Endothelial cell of umbilical vein (primary cell): Measurements from ENCODE around the gene SETD3. TPM values are rescaled to one million over a fixed set of nuclear protein-coding genes. Genes with fewer than 3 reads are reported as not detected.

ENCODE experiments used
- BruUV-seq: library from RNA; stranded (reverse); fragments of 400-500 nt; replicated peaks from 2 replicates; lab custom pipeline; 2021; lab: Mats Ljungman, UMichigan
- CTCF ChIA-PET: fragments of 300-600, 350-600 bp; sonication (Branson Sonifier 250); formaldehyde crosslinking; loops from one replicate; lab custom pipeline; 2021; ENCODE audit warnings: antibody characterized with exemption, inconsistent platforms; lab: Charles Lee
- POLR2A ChIA-PET: fragments of 300-600, 350-600 bp; sonication (Branson Sonifier 250); formaldehyde crosslinking; loops from one replicate; lab custom pipeline; 2021; ENCODE audit warnings: antibody characterized with exemption, inconsistent platforms; lab: Charles Lee
- DNase-seq: peaks from one replicate; pipeline ENCODE4 v3.0.0-alpha.2; 2011; ENCODE audit warnings: low read depth, low spot score
- FAIRE-seq: peaks from 2 replicates; lab custom pipeline; 2011; peaks lifted over from hg19 to GRCh38; lab: Jason Lieb, UNC
- H2AFZ ChIP-seq: 2 replicates; pipeline ENCODE4 v1.6.0; 2012; ENCODE audit warnings: low read depth, low read length, control low read depth, inconsistent platforms
- H3K27ac ChIP-seq: 2 replicates; pipeline ENCODE4 v1.5.1; 2011; ENCODE audit warnings: low read depth, mild to moderate bottlenecking, control low read depth, low read length, moderate library complexity; ENCODE audit not compliant: insufficient read depth
- H3K27me3 ChIP-seq, 2 experiments: 2 replicates each; pipeline versions ENCODE4 v1.6.0 to v1.6.1; 2011; ENCODE audit warnings: low read length in 2 of 2, mixed read lengths in 1 of 2; ENCODE audit not compliant: control insufficient read depth in 2 of 2, insufficient read depth in 2 of 2
- H3K36me3 ChIP-seq, 2 experiments: 2 replicates in 1 of 2; 3 replicates in 1 of 2; pipeline ENCODE4 v1.5.1; 2011; ENCODE audit warnings: low read length in 2 of 2, mild to moderate bottlenecking in 1 of 2, moderate library complexity in 1 of 2; ENCODE audit not compliant: control insufficient read depth in 2 of 2, insufficient read depth in 2 of 2; ENCODE audit errors: extremely low read depth in 1 of 2
- H3K4me1 ChIP-seq: 3 replicates; pipeline ENCODE4 v1.5.1; 2011; ENCODE audit warnings: mild to moderate bottlenecking, low read length; ENCODE audit not compliant: control insufficient read depth, insufficient read depth; ENCODE audit errors: extremely low read depth
- H3K4me2 ChIP-seq: 2 replicates; pipeline ENCODE4 v1.6.1; 2011; ENCODE audit warnings: low read length, control low read depth, mixed read lengths; ENCODE audit not compliant: insufficient read depth
- H3K4me3 ChIP-seq, 3 experiments: fragments of 200-600 bp in 1 of 3; sonication (generic), shearing (Covaris generic) in 1 of 3; replicated peaks in 1 of 3; 2 replicates each; pipeline ENCODE4 v1.5.1; 2011 to 2016; ENCODE audit warnings: control low read depth in 3 of 3, low read length in 3 of 3, mild to moderate bottlenecking in 2 of 3, inconsistent platforms in 1 of 3, low read depth in 1 of 3, moderate library complexity in 1 of 3; ENCODE audit not compliant: insufficient read depth in 1 of 3
- H3K79me2 ChIP-seq: 2 replicates; pipeline ENCODE4 v1.6.0; 2012; ENCODE audit warnings: low read length, inconsistent platforms; ENCODE audit not compliant: control insufficient read depth, insufficient read depth
- H3K9ac ChIP-seq: replicated peaks from 2 replicates; pipeline ENCODE3; 2011; ENCODE audit warnings: low read length, control low read depth; ENCODE audit not compliant: insufficient read depth; ENCODE audit errors: extremely low read depth
- H3K9me1 ChIP-seq: replicated peaks from 3 replicates; pipeline ENCODE4 v1.6.0; 2011; ENCODE audit warnings: mild to moderate bottlenecking, low read length; ENCODE audit not compliant: control insufficient read depth, insufficient read depth; ENCODE audit errors: extremely low read depth
- H3K9me3 ChIP-seq: replicated peaks from 2 replicates; pipeline ENCODE4 v1.5.1; 2012; ENCODE audit warnings: low read length, inconsistent platforms; ENCODE audit not compliant: control insufficient read depth, insufficient read depth
- H4K20me1 ChIP-seq: replicated peaks from 2 replicates; pipeline ENCODE3; 2011; ENCODE audit warnings: mild to moderate bottlenecking, low read length; ENCODE audit not compliant: control insufficient read depth, insufficient read depth; ENCODE audit errors: extremely low read depth
- CTCF ChIP-seq, 2 donors: IDR thresholded peaks; 1 replicate in 1 of 2; 2 replicates in 1 of 2; pipeline ENCODE4 v1.5.1; 2011; ENCODE audit warnings: low read length in 2 of 2, mild to moderate bottlenecking in 2 of 2, moderate library complexity in 2 of 2, control low read depth in 1 of 2, inconsistent platforms in 1 of 2, low read depth in 1 of 2; ENCODE audit not compliant: insufficient read depth in 1 of 2; ENCODE audit errors: extremely low read depth in 1 of 2
- EZH2 ChIP-seq: IDR thresholded peaks from 2 replicates; pipeline ENCODE4 v1.6.1; 2012; ENCODE audit warnings: borderline replicate concordance, low read depth, mild to moderate bottlenecking, moderate library complexity, low read length, inconsistent platforms; ENCODE audit not compliant: severe bottlenecking
- FOS ChIP-seq: IDR thresholded peaks from 2 replicates; pipeline ENCODE4 v1.6.1; 2011; ENCODE audit warnings: mild to moderate bottlenecking, low read length, moderate library complexity, borderline replicate concordance; ENCODE audit not compliant: insufficient read depth
- GATA2 ChIP-seq: IDR thresholded peaks from 2 replicates; pipeline ENCODE4 v1.7.0; 2011; ENCODE audit warnings: low read depth, mild to moderate bottlenecking, moderate library complexity, mixed read lengths, low read length; ENCODE audit not compliant: insufficient read length, insufficient read depth
- JUN ChIP-seq: IDR thresholded peaks from 2 replicates; pipeline ENCODE4 v1.6.1; 2011; ENCODE audit warnings: borderline replicate concordance, low read depth; ENCODE audit not compliant: insufficient read length, insufficient read depth
- MAX ChIP-seq: IDR thresholded peaks from 2 replicates; pipeline ENCODE4 v1.6.1; 2011; ENCODE audit not compliant: insufficient read depth, insufficient read length
- MYC ChIP-seq: IDR thresholded peaks from one replicate; pipeline ENCODE4 v1.6.1; 2011; ENCODE audit warnings: mild to moderate bottlenecking, low read depth, low read length
- POLR2A ChIP-seq: IDR thresholded peaks from 2 replicates; pipeline ENCODE4 v1.6.1; 2012; ENCODE audit warnings: low read depth, mild to moderate bottlenecking, control low read depth, low read length
- POLR2AphosphoS5 ChIP-seq: IDR thresholded peaks from 2 replicates; pipeline ENCODE4 v1.6.1; 2012; ENCODE audit warnings: low read depth, mild to moderate bottlenecking, control low read depth, low read length, moderate library complexity; ENCODE audit not compliant: insufficient read depth
- dilution Hi-C: fragments of 300-500 bp; cut with MboI; formaldehyde crosslinking; loops from one replicate; pipeline ENCODE4 v1.15.0; 2019; ENCODE audit warnings: low sequenced_read_pairs; ENCODE audit not compliant: extremely low pct_ligation_motif_present
- intact Hi-C: fragments of 100-400 bp; cut with micrococcal nuclease; formaldehyde crosslinking; loops from one replicate; pipeline ENCODE4 v1.10.0; 2022
- polyA plus RNA-seq, 4 experiments: library from polyadenylated mRNA; depleted of rRNA in 3 of 4; stranded (reverse) in 3 of 4; unstranded in 1 of 4; fragments of >200 nt; gene quantifications; 2 replicates each; pipeline versions ENCODE4 v1.2.1 to v1.2.3, GENCODE V29; 2011 to 2012; ENCODE audit warnings: missing spikeins in 1 of 4
- total RNA-seq: library from RNA; stranded (reverse); gene quantifications from 2 replicates; pipeline ENCODE4 v1.2.3, GENCODE V29; 2021

Gene SETD3
- total and polyA plus RNA-seq, 2 donors (not counting 3 experiments of a cell fraction or from before 2014, with no cell fraction given) = 18.1 to 53.1 TPM

GRCh38 chr14:99520571-99521081 lies 40.0 kb upstream of the SETD3 start:
- Histone ChIP-seq H3K79me2 (no peaks in the 10 kb centered on the region), H2AFZ (no peak overlapping the region), H3K4me2 (no peak overlapping the region), H3K27ac (no peak overlapping the region), H3K9me1 (no peaks in the 10 kb centered on the region), H3K27me3 (no peaks in the 10 kb centered on the region), H3K36me3 (no peaks in the 10 kb centered on the region), H3K4me1 (peaks cover 9% of the 10 kb centered on the region), H3K9ac (no peak overlapping the region), H3K4me3 (no peak overlapping the region), H4K20me1 (no peaks in the 10 kb centered on the region), H3K9me3 (no peaks in the 10 kb centered on the region)
- CTCF ChIA-PET = interaction anchor here (1.1 to 6.1 kb wide), 3 partner anchors 18 to 109 kb away, joined by 3 to 52 read pairs (median 3); no protein-coding TSS in a partner anchor
- POLR2A ChIA-PET = no interaction called here
- no peak for DNase-seq
- FAIRE-seq = no peak
- dilution Hi-C loops (no loop called here), intact Hi-C loops (loop anchor here (5.0 kb wide), 1 partner anchor 427 kb away; no protein-coding TSS in a partner anchor)
- TF ChIP-seq MAX (no peak), FOS (no peak), POLR2A (no peak)
- BruUV-seq = no TSS peak

- H4K20me1 ChIP-seq = no peaks in the 10 kb centered on the region
- FAIRE-seq = no peak
- CTCF ChIA-PET = interaction anchor here (0.6 to 1.3 kb wide), 4 partner anchors 86 to 108 kb away, joined by 3 to 7 read pairs (median 4); no protein-coding TSS in a partner anchor
- intact Hi-C loops = loop anchor here (5.0 kb wide), 1 partner anchor 427 kb away; no protein-coding TSS in a partner anchor
- H3K27ac ChIP-seq = no peak overlapping the region
- POLR2A ChIA-PET = no interaction called here
- H3K27me3 ChIP-seq = no peaks in the 10 kb centered on the region
- no peak overlapping the region for H3K9ac ChIP-seq
- no peaks in the 10 kb centered on the region for H3K36me3 ChIP-seq
- H3K9me3 ChIP-seq = no peaks in the 10 kb centered on the region
- peaks cover 9% of the 10 kb centered on the region for H3K4me1 ChIP-seq
- H3K79me2 ChIP-seq = no peaks in the 10 kb centered on the region
- dilution Hi-C loops = no loop called here
- H3K4me3 ChIP-seq = no peak overlapping the region
- H3K4me2 ChIP-seq = no peak overlapping the region
- no peak overlapping the region for H2AFZ ChIP-seq
- DNase-seq = no peak
- no peaks in the 10 kb centered on the region for H3K9me1 ChIP-seq
- no TSS peak for BruUV-seq
- TF ChIP-seq POLR2A = no peak
- TF ChIP-seq MYC = no peak
- TF ChIP-seq GATA2 = no peak
- no peak for TF ChIP-seq CTCF (IDR thresholded peaks at IDR 0.05; ENCODE audit: extremely low read depth in 1 of 2, insufficient read depth in 1 of 2, low read depth in 1 of 2, low read length in 2 of 2)
- TF ChIP-seq MAX = no peak
- TF ChIP-seq FOS = no peak
- TF ChIP-seq JUN = no peak
- TF ChIP-seq EZH2 = no peak
- no peak for TF ChIP-seq POLR2AphosphoS5
These were observed 39.3 kb upstream of the SETD3 start for GRCh38 chr14:99519931-99520421.
